GM18873 (cell line): ENCODE results near the gene OR4B1.

Experiments
- ATAC-seq: cut with Tn5 transposase; IDR thresholded peaks from one replicate; pipeline ENCODE4 v1.9.1; 2021; ENCODE audit warnings: mild to moderate bottlenecking, moderate library complexity, moderate number of reproducible peaks; ENCODE audit not compliant: unreplicated experiment, low FRiP score

OR4B1 gene

DNA sequence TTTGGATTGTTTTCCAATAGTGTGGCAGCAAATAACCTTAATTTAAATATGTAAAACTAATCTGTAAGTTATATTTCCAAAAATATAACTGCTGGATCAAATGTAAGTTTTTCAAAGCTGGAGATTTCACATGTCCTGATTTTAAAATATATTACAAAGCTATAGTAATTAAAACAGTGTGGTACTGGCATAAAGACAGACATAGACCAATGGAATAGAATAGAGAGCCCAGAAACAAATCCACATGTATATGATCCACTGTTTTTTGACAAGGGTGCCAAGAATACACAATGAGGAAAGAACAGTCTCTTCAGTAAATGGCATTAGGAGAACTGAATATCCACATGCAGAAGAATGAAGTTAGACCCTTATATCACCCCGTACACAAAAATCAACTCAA lies 32.3 kb downstream of the OR4B1 start:
- ATAC-seq, result no peak

DNA sequence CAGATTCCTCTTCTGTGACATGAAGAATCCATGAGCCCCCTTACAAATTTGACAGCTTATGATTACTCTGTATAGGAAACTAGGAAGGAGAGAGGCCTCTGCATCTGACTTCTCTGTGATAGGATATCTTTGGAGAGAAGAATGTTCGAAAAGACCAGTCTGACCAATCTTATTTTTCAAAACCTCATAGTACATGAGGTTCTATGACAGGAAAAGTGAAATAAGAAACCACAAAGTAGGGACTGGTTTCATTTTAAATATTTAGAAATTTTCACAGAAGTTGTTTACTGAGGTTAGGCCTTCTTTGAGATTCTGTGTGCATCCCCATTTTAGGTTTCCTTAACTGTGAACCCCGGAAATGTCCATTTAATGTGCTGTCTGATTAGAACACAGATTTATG lies 45.0 kb downstream of the OR4B1 start:
- ATAC-seq, result no peak

DNA sequence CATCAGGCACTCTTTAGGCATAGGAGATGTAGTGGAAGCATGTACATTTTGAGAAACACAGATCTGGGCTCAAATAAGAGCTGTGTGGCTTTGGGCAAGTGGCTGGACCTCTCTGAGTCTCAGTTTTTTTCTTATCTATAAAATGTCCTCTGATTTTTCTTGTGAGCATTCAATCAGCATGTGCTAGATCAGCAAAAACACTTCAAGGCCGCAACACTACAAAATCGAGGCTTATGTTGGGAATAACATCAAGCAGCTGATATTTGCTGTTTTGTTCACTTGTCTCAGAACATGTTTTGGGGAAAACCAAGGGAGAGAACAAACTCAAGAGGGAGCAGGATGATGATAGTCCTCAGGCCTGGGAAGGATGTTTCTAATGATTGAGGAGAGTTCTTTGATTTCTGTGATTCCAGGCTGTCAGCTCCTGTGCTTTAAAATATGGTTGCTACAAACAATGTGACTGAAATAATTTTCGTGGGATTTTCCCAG lies 46.9 kb downstream of the OR4B1 start, which contains the start of gene OR4X1:
OR4X1 (plus strand) TSS at position 439 of the 489 bp plus-strand sequence; CDS start at position 439, 0 bp downstream.
- no peak for ATAC-seq
